Pancreas (tissue), 10 donors: ENCODE measurements around the gene ADIPOR2. TPM values are rescaled to one million over a fixed set of nuclear protein-coding genes. Genes with fewer than 3 reads are reported as not detected.

Experiments
- ATAC-seq, 4 donors: fragments of 200-7000 bp; cut with Tn5 transposase; one replicate each; pipeline versions ENCODE4 v1.8.0 to v1.9.1; 2020; ENCODE audit warnings: mild to moderate bottlenecking in 4 of 4, moderate library complexity in 4 of 4
- DNase-seq, 6 donors: peaks; one replicate each; pipeline ENCODE4 v3.0.0-alpha.2; 2020
- FAIRE-seq: peaks from 2 replicates; lab custom pipeline; 2012; peaks lifted over from hg19 to GRCh38; lab: Jason Lieb, UNC
- H3K27ac ChIP-seq, 4 donors: fragments of 200-600 bp; sonication (generic); 1 replicate in 3 of 4; 2 replicates in 1 of 4; pipeline versions ENCODE4 v1.5.0 to v1.8.0; 2020
- H3K27me3 ChIP-seq, 4 donors: fragments of 200-600 bp; one replicate each; pipeline ENCODE4 v1.8.0; 2021
- H3K36me3 ChIP-seq, 3 donors: fragments of 200-600 bp; sonication (generic) in 1 of 3; one replicate each; pipeline versions ENCODE4 v1.5.0 to v1.8.0; 2020 to 2021
- H3K4me1 ChIP-seq, 3 donors: fragments of 200-600 bp; one replicate each; pipeline ENCODE4 v1.8.0; 2021
- H3K4me3 ChIP-seq, 4 donors: fragments of 200-600 bp; sonication (generic) in 2 of 4; one replicate each; pipeline versions ENCODE4 v1.5.0 to v1.8.0; 2020 to 2021
- H3K9me3 ChIP-seq, 4 donors: fragments of 200-600 bp; one replicate each; pipeline ENCODE4 v1.8.0; 2021
- WGBS, 2 donors: extraction: QIAGEN DNeasy Blood & Tissue Kit; methylation state at CpG; one replicate each; pipeline ENCODE4 v1.1.7; 2013; 5-methylcytosine and 5-hydroxymethylcytosine counted together
- intact Hi-C, 3 donors: fragments of 100-400 bp; cut with DNase I; formaldehyde crosslinking; loops; one replicate each; pipeline versions ENCODE4 v1.11.1 to v1.14.2; 2022
- microRNA-seq, 2 donors: library from miRNA; unstranded; fragments of <30 nt; microRNA quantifications; one replicate each; pipeline versions ENCODE4 to v1.1.0, GENCODE V29; 2019 to 2020
- polyA plus RNA-seq, 2 donors: library from polyadenylated mRNA; stranded (reverse); fragments of 200-250 nt; gene quantifications; one replicate each; pipeline ENCODE4 v1.2.3, GENCODE V29; 2013
- total RNA-seq, 6 donors: library from RNA; stranded (reverse); fragmentation: NEBNext Ultra II Directional in 4 of 6; extraction: Animal tissue kit (Norgen Biotek cat#: 25700) in 4 of 6; gene quantifications; one replicate each; pipeline versions ENCODE4 v1.2.1 to v1.2.4, GENCODE V29; 2021 to 2023
- TF ChIP-seq, protein P1 (sequence below), 4 donors: fragments of 200-600 bp; sonication (generic) in 3 of 4; IDR thresholded peaks; one replicate each; pipeline versions ENCODE4 v1.5.0 to v1.8.0; 2021; ENCODE audit warnings: antibody characterized with exemption in 4 of 4
- donor health status: healthy with polysubstance abuse.
- donor health status: DM: no; HTN: no; CAD: no; lungs with moderate emphysema.
- donor health status: DM: no; HTN: no; CAD: no.
- donor health status: control.
- donor health status: control.
- donor health status: Bipolar disorder and iron deficiency.
- donor health status: DM: yes; HTN: yes; CAD: no.
- donor health status: DM: no; HTN: no; CAD: no.
- donor health status: DM: no; HTN: no; CAD: no.
- donor health status: DM: yes; HTN: yes; CAD: no.

The ADIPOR2 gene
- total and polyA plus RNA-seq, 8 donors: 10.4 to 27.5 (median 22.1) TPM

DNA sequence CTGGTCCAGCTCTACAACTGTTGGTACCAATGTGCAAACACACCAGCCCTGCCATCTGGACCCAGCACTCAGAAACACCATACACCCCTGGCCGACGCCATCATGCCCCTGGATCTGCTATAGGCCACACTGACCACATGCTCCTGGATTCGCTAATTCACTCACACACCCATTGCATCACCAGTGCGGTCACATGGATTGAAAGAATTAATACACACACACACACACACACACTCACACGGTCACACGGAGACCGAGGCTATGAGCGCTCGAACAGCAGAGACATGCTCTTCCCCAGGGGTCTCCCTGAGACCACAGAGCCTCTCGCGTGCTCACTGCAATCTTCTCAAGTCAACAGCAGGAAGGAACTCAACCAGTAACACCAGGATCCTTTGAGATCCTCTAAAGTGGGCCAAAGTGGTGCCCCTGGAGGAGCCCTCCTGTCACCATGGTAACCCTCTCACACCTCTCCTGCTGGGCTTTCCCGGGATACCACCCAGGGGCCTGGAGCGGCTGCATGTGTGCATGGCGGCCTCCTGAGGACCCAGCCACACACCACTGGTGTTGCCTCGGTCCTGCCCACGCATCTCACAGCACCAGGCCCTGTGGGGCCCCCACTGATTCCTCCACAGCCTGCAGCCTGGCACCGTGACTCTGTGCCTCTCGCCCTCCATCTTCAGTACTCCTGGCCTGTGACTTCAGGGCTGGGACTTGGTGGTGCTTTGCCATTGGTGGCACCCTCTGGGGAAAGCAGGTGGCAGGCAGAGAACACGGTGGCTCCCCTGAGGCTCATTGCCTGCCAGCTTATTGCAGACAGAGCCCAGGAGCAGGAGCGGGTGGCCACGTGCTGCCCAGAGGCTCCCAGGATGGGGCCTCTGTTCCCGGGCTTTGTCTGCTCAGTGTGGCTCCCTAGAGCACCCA, 144.6 kb downstream of the ADIPOR2 start:
- Histone ChIP-seq H3K36me3 (no peaks in the 10 kb centered on the region), H3K27ac (no peak overlapping the region), H3K4me3 (no peak overlapping the region), H3K9me3 (no peaks in the 10 kb centered on the region), H3K27me3 (no peaks in the 10 kb centered on the region), H3K4me1 (peaks cover 0 to 5% (median 0%) of the 10 kb centered on the region in 3 donors)
- WGBS, 2 donors: 66 to 70% methylated on average over 22 of the region's 22 CpGs
- DNase-seq (peak in 2 of 6 donors; percentile 21 to 28), FAIRE-seq (no peak), ATAC-seq (no peak)
- intact Hi-C loops: no loop called here
- TF ChIP-seq, protein P1, sequence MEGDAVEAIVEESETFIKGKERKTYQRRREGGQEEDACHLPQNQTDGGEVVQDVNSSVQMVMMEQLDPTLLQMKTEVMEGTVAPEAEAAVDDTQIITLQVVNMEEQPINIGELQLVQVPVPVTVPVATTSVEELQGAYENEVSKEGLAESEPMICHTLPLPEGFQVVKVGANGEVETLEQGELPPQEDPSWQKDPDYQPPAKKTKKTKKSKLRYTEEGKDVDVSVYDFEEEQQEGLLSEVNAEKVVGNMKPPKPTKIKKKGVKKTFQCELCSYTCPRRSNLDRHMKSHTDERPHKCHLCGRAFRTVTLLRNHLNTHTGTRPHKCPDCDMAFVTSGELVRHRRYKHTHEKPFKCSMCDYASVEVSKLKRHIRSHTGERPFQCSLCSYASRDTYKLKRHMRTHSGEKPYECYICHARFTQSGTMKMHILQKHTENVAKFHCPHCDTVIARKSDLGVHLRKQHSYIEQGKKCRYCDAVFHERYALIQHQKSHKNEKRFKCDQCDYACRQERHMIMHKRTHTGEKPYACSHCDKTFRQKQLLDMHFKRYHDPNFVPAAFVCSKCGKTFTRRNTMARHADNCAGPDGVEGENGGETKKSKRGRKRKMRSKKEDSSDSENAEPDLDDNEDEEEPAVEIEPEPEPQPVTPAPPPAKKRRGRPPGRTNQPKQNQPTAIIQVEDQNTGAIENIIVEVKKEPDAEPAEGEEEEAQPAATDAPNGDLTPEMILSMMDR (IDR thresholded peaks at IDR 0.05): no peak

DNA sequence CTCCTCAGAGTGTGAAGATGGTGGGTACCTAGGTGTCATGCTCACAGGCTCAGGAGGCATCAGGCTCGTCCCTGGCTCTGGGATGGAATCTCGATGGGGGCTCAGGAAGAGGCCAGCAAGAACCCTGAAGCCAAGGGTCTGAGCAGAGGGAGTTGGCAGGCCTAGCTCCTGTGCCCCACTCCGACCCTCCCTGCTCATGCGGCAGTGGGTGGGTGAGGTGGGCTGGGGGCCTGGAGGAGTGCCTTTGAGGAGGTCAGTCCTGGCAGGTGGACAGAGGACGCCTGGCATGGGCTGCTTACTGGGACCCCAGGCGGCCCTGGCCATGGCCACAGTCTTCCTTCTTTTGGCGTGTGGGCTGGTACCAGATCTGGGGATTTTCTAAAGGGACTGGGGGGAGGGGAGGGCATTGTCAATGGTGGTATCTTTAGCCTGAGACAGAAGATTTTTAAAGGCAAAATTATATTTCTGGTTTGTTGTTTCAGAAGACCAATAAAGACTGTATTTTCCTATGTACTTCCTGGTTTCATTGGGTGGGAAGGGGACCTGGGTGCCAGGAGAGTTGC, 145.5 kb downstream of the ADIPOR2 start:
- no peak overlapping the region for H3K27ac ChIP-seq
- no peaks in the 10 kb centered on the region for H3K36me3 ChIP-seq
- FAIRE-seq (no peak), DNase-seq (peak in 1 of 6 donors; percentile 42), ATAC-seq (no peak)
- no peaks in the 10 kb centered on the region for H3K27me3 ChIP-seq
- TF ChIP-seq, protein P1 (IDR thresholded peaks at IDR 0.05): no peak
- WGBS, 2 donors: 60 to 73% methylated on average over 7 of the region's 7 CpGs
- H3K4me3 ChIP-seq: no peak overlapping the region
- H3K4me1 ChIP-seq: no peaks in the 10 kb centered on the region
- no peaks in the 10 kb centered on the region for H3K9me3 ChIP-seq
- intact Hi-C loops: no loop called here

DNA sequence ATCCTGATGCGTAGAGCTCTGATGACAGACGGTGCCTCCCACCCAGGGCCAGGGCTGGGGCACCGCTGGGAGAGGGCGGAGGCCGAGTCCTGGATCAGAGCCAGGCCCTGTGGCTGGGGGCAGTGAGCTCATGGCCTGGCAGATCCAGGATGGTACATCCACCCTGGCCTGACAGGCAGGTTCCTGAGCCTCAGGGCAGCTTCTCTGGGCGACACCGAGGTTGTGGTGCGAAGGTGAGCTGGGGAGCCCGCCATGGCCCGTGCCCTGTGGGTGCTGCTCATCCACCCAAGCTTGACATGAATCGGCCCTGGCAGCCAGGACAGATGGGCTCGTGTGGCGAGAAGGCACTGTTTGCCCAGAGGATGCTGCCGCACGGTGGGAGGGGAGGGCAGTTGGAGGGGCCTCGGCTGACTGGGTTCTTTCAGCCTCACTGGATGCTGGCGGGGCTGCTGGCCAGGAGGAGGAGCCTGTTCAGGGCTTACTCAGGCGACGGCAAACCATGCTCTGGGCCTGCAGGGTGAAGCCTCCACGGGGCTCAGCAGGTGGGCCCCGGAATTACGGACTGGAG, 146.1 kb downstream of the ADIPOR2 start:
- ATAC-seq: no peak
- intact Hi-C loops: no loop called here
- DNase-seq: peak in 2 of 6 donors; percentile 46 to 58
- no peak for FAIRE-seq
- no peaks in the 10 kb centered on the region for H3K4me1 ChIP-seq
- 56% methylated on average over 22 of the region's 22 CpGs for WGBS, 2 donors
- H3K9me3 ChIP-seq: no peaks in the 10 kb centered on the region
- H3K27me3 ChIP-seq: no peaks in the 10 kb centered on the region
- no peaks in the 10 kb centered on the region for H3K36me3 ChIP-seq
- no peak overlapping the region for H3K27ac ChIP-seq
- TF ChIP-seq, protein P1 (IDR thresholded peaks at IDR 0.05): no peak
- H3K4me3 ChIP-seq: no peak overlapping the region

DNA sequence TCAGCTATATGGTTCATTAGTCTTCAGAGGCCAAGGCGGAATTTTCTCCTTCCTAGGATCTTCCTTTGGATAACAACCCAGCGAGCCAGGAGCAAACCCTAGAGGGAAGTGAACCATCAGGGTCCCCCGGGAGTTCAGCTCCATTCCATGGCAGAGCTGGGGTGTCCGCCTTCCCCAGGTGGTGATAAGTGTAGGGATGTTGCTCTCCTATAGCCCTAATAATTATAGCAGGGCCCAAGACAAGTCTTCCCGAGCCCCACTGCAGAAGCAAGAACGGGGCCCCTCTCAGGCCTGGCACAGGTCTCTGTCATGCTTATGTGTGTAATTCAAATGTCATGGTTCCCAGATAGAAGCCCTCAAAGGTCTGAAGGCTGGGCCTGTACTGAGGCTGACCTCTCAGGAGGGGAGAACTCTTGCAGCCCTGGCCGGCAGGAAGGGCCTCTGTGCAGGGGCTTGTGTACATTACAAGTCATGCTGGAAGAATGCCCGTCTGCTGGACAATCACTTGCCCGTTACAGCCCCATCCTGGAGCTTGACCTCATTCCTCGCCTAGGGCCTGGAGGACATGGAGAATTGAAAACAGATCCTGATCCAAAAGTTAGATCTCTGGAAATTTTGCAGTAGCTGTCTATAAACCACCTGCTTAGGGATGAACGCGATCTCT, 146.8 kb downstream of the ADIPOR2 start:
- intact Hi-C loops: no loop called here
- FAIRE-seq (no peak), DNase-seq (peak in 2 of 6 donors; percentile 19 to 39)

More for the DNA sequence above, 146.8 kb downstream of the ADIPOR2 start:
- H3K9me3 ChIP-seq: no peaks in the 10 kb centered on the region
- H3K36me3 ChIP-seq: no peaks in the 10 kb centered on the region
- no peaks in the 10 kb centered on the region for H3K27me3 ChIP-seq
- TF ChIP-seq, protein P1 (IDR thresholded peaks at IDR 0.05): no peak
- WGBS, 2 donors: 77% methylated on average over 12 of the region's 12 CpGs
- no peak for ATAC-seq
- H3K4me3 ChIP-seq: no peak overlapping the region
- H3K27ac ChIP-seq: no peak overlapping the region
- H3K4me1 ChIP-seq: no peaks in the 10 kb centered on the region

Small RNA genes within 50 kb of the gene (microRNA-seq; reads per million reads assigned to microRNA genes)
- gene MIR3649: 0 reads per million in 2 donors

Other genes with a start within 250 kb of the ADIPOR2 start
- 10 to 100 TPM in 3 of 6 donors, 1 to 10 TPM in 3; 8.1 to 14.2 (median 9.6) TPM for gene FBXL14, start 96.5 kb upstream of the ADIPOR2 start, total RNA-seq
- 1 to 10 TPM; 3.2 to 5.0 TPM for gene FBXL14, start 96.5 kb upstream of the ADIPOR2 start, polyA plus RNA-seq
- 1 to 10 TPM in 2 of 6 donors, under 1 TPM in 4; 0.72 to 2.8 (median 0.92) TPM for gene WNT5B, start 61.8 kb upstream of the ADIPOR2 start, total RNA-seq
- gene WNT5B, start 61.8 kb upstream of the ADIPOR2 start, polyA plus RNA-seq: under 1 TPM; 0.72 to 0.85 TPM
- gene LRTM2, start 129.5 kb downstream of the ADIPOR2 start, total RNA-seq: not detected
- gene LRTM2, start 129.5 kb downstream of the ADIPOR2 start, polyA plus RNA-seq: not detected
- 1 to 10 TPM in 5 of 6 donors, under 1 TPM in 1; 0.60 to 3.1 (median 1.6) TPM for gene CACNA2D4, start 227.6 kb downstream of the ADIPOR2 start, total RNA-seq
- 1 to 10 TPM; 2.0 to 2.7 TPM for gene CACNA2D4, start 227.6 kb downstream of the ADIPOR2 start, polyA plus RNA-seq